Measurements from ENCODE around the gene ZSCAN10.
A peak's percentile ranks its signal among the peaks of the same experiment; 100 is the strongest.

Gene ZSCAN10

GRCh38 chr16:3133844-3134243 lies 34.8 kb upstream of the ZSCAN10 start:
- peak overlapping the region; percentile 73 for H3K4me3 ChIP-seq (ENCODE audit: low read depth, low read length)
- no peak for TF ChIP-seq CTCF (IDR thresholded peaks at IDR 0.05; ENCODE audit: low read depth, low read length, missing control alignments)
- DNase-seq (ENCODE audit: low read depth): no peak

GRCh38 chr16:3131755-3132377 lies 32.8 kb upstream of the ZSCAN10 start:
- no peak overlapping the region for H3K4me3 ChIP-seq (ENCODE audit: low read depth, low read length)
- DNase-seq (ENCODE audit: low read depth): no peak
- TF ChIP-seq CTCF (IDR thresholded peaks at IDR 0.05; ENCODE audit: low read depth, low read length, missing control alignments): peak; percentile 74

DNA sequence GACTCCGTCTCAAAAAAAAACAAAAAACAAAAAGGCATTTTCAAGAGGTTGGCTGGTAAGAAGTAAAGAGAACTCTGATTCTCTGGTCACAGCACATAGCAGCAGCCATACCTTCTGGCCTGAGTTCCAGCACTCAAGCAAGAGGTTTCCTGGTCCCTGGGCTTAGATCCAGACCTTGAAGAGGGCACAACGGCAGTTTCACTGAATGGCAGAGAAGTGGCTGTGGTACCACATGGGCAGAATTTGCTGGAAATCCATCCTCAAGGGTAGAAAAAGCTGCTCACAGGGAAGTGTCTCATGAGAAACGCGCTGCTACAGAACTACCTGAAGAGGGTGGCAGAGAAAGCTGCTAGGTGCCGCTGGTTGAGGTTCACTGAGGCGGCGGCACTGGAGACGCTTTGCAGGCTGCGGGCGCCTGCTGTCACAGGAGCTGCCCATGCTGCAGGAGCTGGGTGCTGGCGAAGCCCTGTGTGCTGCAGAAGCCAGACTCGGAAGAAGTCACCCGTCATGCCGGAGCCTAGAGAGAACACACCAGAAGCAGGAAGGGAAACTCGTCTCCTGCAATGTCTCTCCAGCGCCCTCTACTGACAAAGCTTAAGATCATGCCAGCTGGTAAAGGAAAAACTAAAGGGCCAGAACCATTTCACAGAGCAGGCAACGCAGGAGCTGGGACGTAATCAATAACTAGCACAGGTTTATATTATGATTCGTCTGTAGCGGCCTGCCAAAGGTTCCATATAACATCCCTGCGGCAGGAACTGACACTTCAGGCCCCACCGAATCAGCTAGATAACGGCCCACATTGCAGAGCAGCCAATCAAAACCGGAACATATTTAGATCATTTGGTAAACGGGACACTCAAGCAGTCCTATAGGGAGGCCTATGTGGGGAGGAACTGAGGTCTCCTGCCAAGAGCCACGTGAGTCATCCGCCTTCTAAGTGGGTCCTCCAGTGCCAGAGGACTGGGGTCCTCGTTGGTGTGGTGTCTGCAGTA lies 30.3 kb upstream of the ZSCAN10 start:
- no peak for DNase-seq (ENCODE audit: low read depth)

GRCh38 chr16:3127745-3128144 lies 28.7 kb upstream of the ZSCAN10 start:
- no peak for DNase-seq (ENCODE audit: low read depth)
- TF ChIP-seq CTCF (IDR thresholded peaks at IDR 0.05; ENCODE audit: low read depth, low read length, missing control alignments): no peak
- H3K4me3 ChIP-seq (ENCODE audit: low read depth, low read length): no peak overlapping the region

More for the DNA sequence above, 30.3 kb upstream of the ZSCAN10 start:
- H3K4me3 ChIP-seq (ENCODE audit: low read depth, low read length): peak overlapping the region; percentile 66
- TF ChIP-seq CTCF (IDR thresholded peaks at IDR 0.05; ENCODE audit: low read depth, low read length, missing control alignments): peak; percentile 96

DNA sequence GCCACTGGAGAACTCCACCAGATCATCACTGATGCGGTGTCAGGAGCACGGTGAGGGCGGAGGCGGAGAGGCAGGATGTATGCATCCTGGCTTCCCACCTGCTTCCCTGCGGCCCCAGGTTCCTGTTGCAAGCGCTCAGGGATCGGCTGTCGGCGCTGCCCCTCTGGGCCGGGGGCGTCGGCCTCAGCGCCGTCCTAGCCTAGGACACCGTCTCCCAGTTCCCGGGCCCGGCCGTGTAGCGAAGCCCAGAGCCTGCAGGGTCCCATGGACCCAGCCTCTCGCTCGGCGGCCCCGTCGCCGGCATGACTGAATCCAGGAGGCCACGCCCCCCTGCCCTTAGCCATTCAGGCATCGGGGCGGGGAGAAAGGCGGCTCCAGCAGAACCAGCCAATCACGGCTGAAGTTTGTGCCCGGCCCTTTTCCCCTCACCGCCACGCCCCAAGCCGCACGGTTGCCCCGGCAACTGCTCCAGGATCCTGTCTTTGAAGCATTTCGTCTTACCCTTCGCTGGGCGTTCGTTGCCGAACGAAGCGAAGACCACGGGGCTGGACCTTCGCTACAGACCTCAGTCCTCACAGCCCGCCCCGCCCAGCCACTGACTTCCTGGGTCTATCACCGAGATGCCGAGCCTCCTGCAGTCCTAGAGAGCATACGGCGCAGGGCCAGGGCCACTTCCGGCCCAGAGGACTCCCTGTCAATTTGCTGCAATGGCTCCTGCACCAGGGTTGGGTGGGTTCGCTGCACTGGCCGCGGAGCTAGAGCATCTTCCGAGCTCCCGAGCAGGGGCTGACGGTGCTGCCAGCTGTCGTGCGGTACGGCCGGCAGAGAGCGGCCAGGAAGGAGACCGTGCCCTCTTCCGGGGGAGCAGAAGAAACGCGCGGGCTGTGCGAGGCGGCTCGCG lies 25.1 kb upstream of the ZSCAN10 start:
- peak; percentile 72 for DNase-seq (ENCODE audit: low read depth)
- TF ChIP-seq CTCF (IDR thresholded peaks at IDR 0.05; ENCODE audit: low read depth, low read length, missing control alignments): peak; percentile 23

DNA sequence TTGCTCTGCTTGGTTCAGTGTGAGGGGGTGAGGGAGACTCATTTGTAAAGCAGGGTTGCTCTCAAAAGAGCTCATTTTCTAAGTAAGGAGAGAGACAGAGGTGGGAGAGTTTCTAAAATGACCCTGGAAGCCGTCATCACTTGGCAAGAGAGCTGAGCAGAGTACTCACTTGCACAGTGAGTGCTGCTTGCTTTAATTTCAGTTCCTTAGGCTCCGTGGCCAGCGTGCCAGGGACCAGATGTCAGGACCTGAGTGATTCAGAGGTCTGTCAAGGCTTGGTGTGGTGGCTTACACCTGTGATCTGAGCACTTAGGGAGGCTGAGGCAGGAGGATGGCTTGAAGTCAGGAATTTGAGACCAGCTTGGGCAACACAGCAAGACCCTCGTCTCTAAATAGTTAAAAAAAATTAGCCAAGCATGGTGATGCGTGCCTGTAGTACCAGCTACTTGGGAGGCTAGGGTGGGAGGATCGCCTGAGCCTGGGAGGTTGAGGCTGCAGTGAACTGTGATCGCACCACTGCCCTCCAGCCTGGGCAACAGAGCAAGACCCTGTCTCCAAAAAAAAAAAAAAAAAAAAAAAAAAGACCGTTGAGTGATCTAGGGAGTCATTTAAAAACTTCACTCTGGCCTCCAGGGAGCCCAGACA lies 24.0 kb upstream of the ZSCAN10 start:
- no peak overlapping the region for H3K4me3 ChIP-seq (ENCODE audit: low read depth, low read length)
- no peak for TF ChIP-seq CTCF (IDR thresholded peaks at IDR 0.05; ENCODE audit: low read depth, low read length, missing control alignments)
- DNase-seq (ENCODE audit: low read depth): no peak

More for the DNA sequence above, 25.1 kb upstream of the ZSCAN10 start:
- peak overlapping the region; percentile 77 for H3K4me3 ChIP-seq (ENCODE audit: low read depth, low read length)

All from GM12864 (cell line).